BJ (cell line): Measurements from ENCODE around the gene USH1C. TPM values are rescaled to one million over a fixed set of nuclear protein-coding genes. Genes with fewer than 3 reads are reported as not detected.

ENCODE experiments used
- CTCF ChIA-PET: fragments of 350-600 bp; formaldehyde crosslinking; extraction: SDS; loops from one replicate; lab custom pipeline; 2021; ENCODE audit warnings: antibody characterized with exemption, inconsistent platforms; lab: Yijun Ruan, JAX
- POLR2A ChIA-PET: fragments of 300-600 bp; sonication (Branson Sonifier 250); formaldehyde crosslinking; extraction: SDS; loops from one replicate; lab custom pipeline; 2021; ENCODE audit warnings: antibody characterized with exemption; lab: Charles Lee
- DNase-seq: peaks from one replicate; pipeline ENCODE4 v3.0.0-alpha.2; 2011; ENCODE audit warnings: low read depth
- H3K27me3 ChIP-seq: 2 replicates; pipeline ENCODE4 v1.6.0; 2011; ENCODE audit warnings: low read length; ENCODE audit not compliant: control insufficient read depth, insufficient read depth
- H3K36me3 ChIP-seq: 2 replicates; pipeline ENCODE4 v1.5.1; 2011; ENCODE audit warnings: low read length; ENCODE audit not compliant: control insufficient read depth, insufficient read depth
- H3K4me3 ChIP-seq: 2 replicates; pipeline ENCODE4 v1.5.1; 2011; ENCODE audit warnings: low read depth, mild to moderate bottlenecking, control low read depth, low read length
- polyA plus RNA-seq: library from polyadenylated mRNA; depleted of rRNA; stranded (reverse); fragments of >200 nt; gene quantifications from 2 replicates; pipeline ENCODE4 v1.2.3, GENCODE V29; 2011
- TF ChIP-seq, protein P1 (sequence below): IDR thresholded peaks from 2 replicates; pipeline ENCODE4 v1.5.1; 2011; ENCODE audit warnings: low read depth, mild to moderate bottlenecking, control low read depth, inconsistent platforms, low read length, moderate library complexity; ENCODE audit not compliant: insufficient read depth

Gene USH1C
- polyA plus RNA-seq, 1 experiment = not detected

DNA sequence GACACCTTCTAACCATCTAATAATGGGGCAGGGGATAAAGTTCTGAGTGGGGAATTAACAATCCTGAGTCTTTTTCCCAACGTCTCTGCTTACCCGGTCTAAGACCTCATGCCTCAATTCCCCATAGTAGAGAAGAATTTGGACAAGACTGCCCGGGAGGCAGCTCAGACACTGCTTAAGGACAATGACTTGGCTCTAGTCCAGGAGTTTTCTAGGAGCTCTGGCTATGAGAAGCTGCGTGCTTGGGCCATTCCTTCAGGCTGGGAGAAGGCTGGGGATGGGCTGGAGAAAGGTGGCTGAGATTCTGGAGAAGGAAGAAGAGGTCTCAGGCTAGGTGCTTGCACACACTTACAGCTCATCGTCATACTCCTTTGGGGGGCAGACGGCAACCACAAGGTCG lies 47.8 kb downstream of the USH1C start:
- no peak for DNase-seq
- POLR2A ChIA-PET = no interaction called here
- CTCF ChIA-PET = interaction anchor here (2.0 kb wide), 1 partner anchor 8 kb away, joined by 9 read pairs; no protein-coding TSS in a partner anchor
- TF ChIP-seq, protein P1, sequence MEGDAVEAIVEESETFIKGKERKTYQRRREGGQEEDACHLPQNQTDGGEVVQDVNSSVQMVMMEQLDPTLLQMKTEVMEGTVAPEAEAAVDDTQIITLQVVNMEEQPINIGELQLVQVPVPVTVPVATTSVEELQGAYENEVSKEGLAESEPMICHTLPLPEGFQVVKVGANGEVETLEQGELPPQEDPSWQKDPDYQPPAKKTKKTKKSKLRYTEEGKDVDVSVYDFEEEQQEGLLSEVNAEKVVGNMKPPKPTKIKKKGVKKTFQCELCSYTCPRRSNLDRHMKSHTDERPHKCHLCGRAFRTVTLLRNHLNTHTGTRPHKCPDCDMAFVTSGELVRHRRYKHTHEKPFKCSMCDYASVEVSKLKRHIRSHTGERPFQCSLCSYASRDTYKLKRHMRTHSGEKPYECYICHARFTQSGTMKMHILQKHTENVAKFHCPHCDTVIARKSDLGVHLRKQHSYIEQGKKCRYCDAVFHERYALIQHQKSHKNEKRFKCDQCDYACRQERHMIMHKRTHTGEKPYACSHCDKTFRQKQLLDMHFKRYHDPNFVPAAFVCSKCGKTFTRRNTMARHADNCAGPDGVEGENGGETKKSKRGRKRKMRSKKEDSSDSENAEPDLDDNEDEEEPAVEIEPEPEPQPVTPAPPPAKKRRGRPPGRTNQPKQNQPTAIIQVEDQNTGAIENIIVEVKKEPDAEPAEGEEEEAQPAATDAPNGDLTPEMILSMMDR = no peak
- H3K27me3 ChIP-seq = peaks cover 7% of the 10 kb centered on the region; the same call in 1 of the 2 replicates
- H3K36me3 ChIP-seq = no peaks in the 10 kb centered on the region
- no peak overlapping the region for H3K4me3 ChIP-seq

DNA sequence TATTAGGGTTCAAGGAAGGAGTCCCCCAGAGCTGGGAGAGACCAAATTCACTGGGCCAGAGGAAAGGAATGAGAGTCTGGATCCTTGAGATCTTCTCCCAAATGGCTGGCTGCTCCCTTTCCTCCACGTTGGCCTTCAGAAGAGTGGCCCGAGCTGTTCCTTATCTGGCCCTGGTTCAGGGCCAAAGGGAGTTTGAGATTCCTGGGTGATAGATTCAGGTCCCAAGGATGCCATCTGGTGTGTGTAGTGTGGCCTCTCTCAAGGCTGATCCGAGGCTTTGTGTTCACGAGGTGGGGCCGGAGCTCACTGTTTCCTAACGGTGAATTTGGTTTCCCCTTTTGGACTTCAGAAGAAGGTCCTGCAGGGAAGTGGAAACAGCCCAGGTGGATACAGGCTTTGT lies 50.2 kb downstream of the USH1C start:
- no peak for DNase-seq
- POLR2A ChIA-PET = no interaction called here
- Histone ChIP-seq H3K4me3 (no peak overlapping the region), H3K36me3 (no peaks in the 10 kb centered on the region), H3K27me3 (peaks cover 9% of the 10 kb centered on the region; the same call in 1 of the 2 replicates)
- CTCF ChIA-PET = interaction anchor here (0.7 to 3.1 kb wide), 4 partner anchors 8 to 110 kb away, joined by 3 to 17 read pairs (median 4); no protein-coding TSS in a partner anchor
- TF ChIP-seq, protein P1 = no peak

DNA sequence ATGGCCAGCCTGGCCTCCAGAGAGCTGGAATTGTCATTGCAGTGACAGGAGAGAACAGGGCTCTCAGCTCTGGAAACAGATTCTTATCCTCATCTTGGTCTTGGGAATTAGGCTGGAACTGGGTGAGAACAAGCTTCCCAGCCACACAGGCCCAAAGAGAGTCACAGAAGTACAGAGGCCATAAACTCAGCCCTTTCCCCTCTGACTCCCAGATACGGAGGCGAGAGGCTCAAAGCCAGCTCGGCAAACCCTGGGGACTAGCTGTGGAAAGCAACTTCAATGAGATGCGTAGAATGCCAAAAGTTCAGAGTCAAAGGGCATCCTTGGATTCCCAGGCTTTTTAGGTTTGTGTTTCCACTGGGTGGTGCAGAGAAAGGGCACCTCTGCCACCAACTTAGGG lies 53.3 kb downstream of the USH1C start:
- TF ChIP-seq, protein P1 = no peak
- CTCF ChIA-PET = interaction anchor here (0.7 to 3.1 kb wide), 2 partner anchors 14 to 107 kb away, joined by 3 to 17 read pairs; no protein-coding TSS in a partner anchor
- DNase-seq = no peak
- H3K4me3 ChIP-seq = no peak overlapping the region
- no peaks in the 10 kb centered on the region for H3K36me3 ChIP-seq
- peaks cover 4% of the 10 kb centered on the region; the same call in 1 of the 2 replicates for H3K27me3 ChIP-seq
- POLR2A ChIA-PET = no interaction called here

DNA sequence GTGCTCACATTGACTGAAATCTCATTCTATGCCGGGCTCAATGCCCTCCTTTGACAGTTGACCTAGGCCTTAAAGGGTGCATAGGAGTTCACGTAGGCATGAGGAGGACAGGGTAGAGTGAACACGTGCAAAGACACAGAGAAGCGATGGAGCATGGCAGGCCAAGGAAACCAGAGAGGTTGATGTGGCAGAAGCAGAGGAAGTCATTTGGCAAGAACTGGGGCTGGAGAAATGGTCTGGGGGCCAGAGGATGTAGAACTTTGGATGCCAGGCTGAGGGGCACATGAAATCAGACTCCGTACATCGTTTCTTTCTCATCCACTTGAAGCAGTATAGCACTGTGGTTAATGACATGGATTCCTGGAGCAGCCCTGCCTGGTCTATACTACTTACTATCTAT lies 54.0 kb downstream of the USH1C start:
- H3K27me3 ChIP-seq = peaks cover 4% of the 10 kb centered on the region; the same call in 1 of the 2 replicates
- TF ChIP-seq, protein P1 = no peak
- no peaks in the 10 kb centered on the region for H3K36me3 ChIP-seq
- H3K4me3 ChIP-seq = no peak overlapping the region
- POLR2A ChIA-PET = no interaction called here
- DNase-seq = no peak
- CTCF ChIA-PET = no interaction called here

DNA sequence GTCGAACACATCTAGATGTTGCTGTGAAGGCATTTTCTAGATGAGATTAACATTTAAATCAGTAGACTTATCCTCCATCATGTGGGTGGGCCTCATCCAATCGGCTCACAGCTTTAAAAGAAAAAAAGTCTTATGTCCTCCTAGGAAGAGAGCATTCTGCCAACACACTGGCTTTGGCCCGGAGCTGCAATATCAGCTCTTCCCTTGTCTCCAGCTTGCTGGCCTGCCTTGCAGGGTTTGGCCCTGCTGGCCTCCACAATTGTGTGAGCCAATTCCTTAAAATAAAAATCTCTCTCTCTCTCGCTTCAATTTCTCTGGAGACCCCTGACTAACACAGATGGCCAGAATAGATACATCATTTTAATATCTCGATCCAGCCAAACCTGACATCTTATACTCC lies 54.5 kb downstream of the USH1C start:
- ChIA-PET POLR2A (no interaction called here), CTCF (interaction anchor here (0.8 kb wide), 1 partner anchor 106 kb away, joined by 3 read pairs; no protein-coding TSS in a partner anchor)
- H3K4me3 ChIP-seq = no peak overlapping the region
- TF ChIP-seq, protein P1 = no peak
- H3K27me3 ChIP-seq = 0 out of 2 replicates have a peak, but pooled peaks cover 2% of the 10 kb centered on the region
- H3K36me3 ChIP-seq = no peaks in the 10 kb centered on the region
- DNase-seq = no peak
